Liver (tissue), 9 donors: ENCODE measurements around the gene FOXL2NB. TPM values are rescaled to one million over a fixed set of nuclear protein-coding genes. Genes with fewer than 3 reads are reported as not detected.

Experiments used
- DNase-seq: peaks from one replicate; pipeline ENCODE4 v3.0.0-alpha.2; 2017; ENCODE audit warnings: low spot score
- H3K27ac ChIP-seq, 2 donors: one replicate each; pipeline ENCODE4 v1.7.0; 2013; ENCODE audit warnings: inconsistent platforms in 2 of 2, low read length in 2 of 2, control low read depth in 1 of 2, low read depth in 1 of 2, mild to moderate bottlenecking in 1 of 2
- H3K27me3 ChIP-seq, 4 donors: one replicate each; pipeline versions ENCODE4 v1.6.1 to v1.7.0; 2013; ENCODE audit warnings: low read length in 3 of 4, inconsistent platforms in 1 of 4, mild to moderate bottlenecking in 1 of 4, moderate library complexity in 1 of 4; ENCODE audit not compliant: control insufficient read depth in 4 of 4, insufficient read depth in 4 of 4
- H3K36me3 ChIP-seq, 4 donors: one replicate each; pipeline versions ENCODE4 v1.6.1 to v1.7.0; 2013; ENCODE audit warnings: low read length in 3 of 4, mild to moderate bottlenecking in 3 of 4, low read depth in 1 of 4, moderate library complexity in 1 of 4; ENCODE audit not compliant: control insufficient read depth in 4 of 4, insufficient read depth in 3 of 4
- H3K4me1 ChIP-seq, 4 donors: one replicate each; pipeline versions ENCODE4 v1.6.1 to v1.7.0; 2013; ENCODE audit warnings: low read length in 3 of 4, mild to moderate bottlenecking in 3 of 4, moderate library complexity in 1 of 4; ENCODE audit not compliant: control insufficient read depth in 4 of 4, insufficient read depth in 4 of 4
- H3K4me3 ChIP-seq, 3 donors: one replicate each; pipeline versions ENCODE4 v1.6.1 to v1.7.0; 2013; ENCODE audit warnings: low read length in 3 of 3, control low read depth in 1 of 3, low read depth in 1 of 3, mild to moderate bottlenecking in 1 of 3
- H3K9ac ChIP-seq, 2 donors: one replicate each; pipeline ENCODE4 v1.7.0; 2013; ENCODE audit warnings: low read length in 2 of 2, mild to moderate bottlenecking in 2 of 2, moderate library complexity in 2 of 2, control low read depth in 1 of 2, low read depth in 1 of 2
- H3K9me3 ChIP-seq, 4 donors: one replicate each; pipeline versions ENCODE4 v1.6.1 to v1.7.0; 2013; ENCODE audit warnings: low read length in 3 of 4; ENCODE audit not compliant: control insufficient read depth in 4 of 4
- EGR1 ChIP-seq, 2 donors: IDR thresholded peaks; 2 replicates each; pipeline ENCODE4 v1.6.1; 2016 to 2018; ENCODE audit warnings: antibody characterized with exemption in 2 of 2, low read depth in 2 of 2
- FOXA1 ChIP-seq: IDR thresholded peaks from 2 replicates; pipeline ENCODE4 v1.6.1; 2016; ENCODE audit warnings: antibody characterized with exemption
- FOXA2 ChIP-seq: IDR thresholded peaks from 2 replicates; pipeline ENCODE4 v1.6.1; 2016; ENCODE audit warnings: antibody characterized with exemption
- GABPA ChIP-seq, 2 donors: IDR thresholded peaks in 1 of 2; conservative IDR thresholded peaks in 1 of 2; 2 replicates each; pipeline ENCODE4 v1.6.1; 2016; ENCODE audit warnings: antibody characterized with exemption in 2 of 2, mild to moderate bottlenecking in 1 of 2, moderate library complexity in 1 of 2
- HNF4A ChIP-seq, 2 donors: conservative IDR thresholded peaks; 2 replicates each; pipeline ENCODE4 v1.6.1; 2016; ENCODE audit warnings: antibody characterized with exemption in 2 of 2, mild to moderate bottlenecking in 2 of 2
- HNF4G ChIP-seq: IDR thresholded peaks from 2 replicates; pipeline ENCODE4 v1.6.1; 2016; ENCODE audit warnings: antibody characterized with exemption
- JUND ChIP-seq, 2 donors: IDR thresholded peaks; 2 replicates each; pipeline ENCODE4 v1.6.1; 2016; ENCODE audit warnings: antibody characterized with exemption in 2 of 2
- NR2F2 ChIP-seq: IDR thresholded peaks from 2 replicates; pipeline ENCODE4 v1.6.1; 2016; ENCODE audit warnings: antibody characterized with exemption
- RAD21 ChIP-seq, 2 donors: IDR thresholded peaks; 2 replicates each; pipeline ENCODE4 v1.6.1; 2016; ENCODE audit warnings: antibody characterized with exemption in 2 of 2, mild to moderate bottlenecking in 2 of 2
- RXRA ChIP-seq, 2 donors: IDR thresholded peaks; 2 replicates each; pipeline ENCODE4 v1.6.1; 2017 to 2018; ENCODE audit warnings: antibody characterized with exemption in 2 of 2, mild to moderate bottlenecking in 1 of 2
- SP1 ChIP-seq: IDR thresholded peaks from 2 replicates; pipeline ENCODE4 v1.6.1; 2018; ENCODE audit warnings: antibody characterized with exemption, mild to moderate bottlenecking
- TAF1 ChIP-seq: conservative IDR thresholded peaks from 2 replicates; pipeline ENCODE4 v1.6.1; 2016; ENCODE audit warnings: antibody characterized with exemption, mild to moderate bottlenecking
- YY1 ChIP-seq: IDR thresholded peaks from 2 replicates; pipeline ENCODE4 v1.6.1; 2016; ENCODE audit warnings: antibody characterized with exemption, mild to moderate bottlenecking
- WGBS: extraction: QIAGEN DNeasy Blood & Tissue Kit; methylation state at CpG from one replicate; pipeline ENCODE4 v1.1.7; 2013; 5-methylcytosine and 5-hydroxymethylcytosine counted together
- polyA plus RNA-seq, 2 donors: library from polyadenylated mRNA; stranded (reverse) in 1 of 2; unstranded in 1 of 2; fragments of 200-250 nt in 1 of 2; fragments of >200 nt in 1 of 2; fragmentation: Nextera tagmentation in 1 of 2; extraction: Ambion mirVana in 1 of 2; gene quantifications; one replicate each; pipeline versions ENCODE4 v1.2.1 to v1.2.3, GENCODE V29; 2013 to 2015
- total RNA-seq, 2 donors: library from RNA; depleted of rRNA; stranded (reverse); fragments of >200 nt; gene quantifications; one replicate each; pipeline ENCODE4 v1.2.3, GENCODE V29; 2014
- TF ChIP-seq, protein P1 (sequence below): IDR thresholded peaks from 2 replicates; pipeline ENCODE4 v1.6.1; 2016; ENCODE audit warnings: antibody characterized with exemption
- TF ChIP-seq, protein P2 (sequence below): IDR thresholded peaks from 2 replicates; pipeline ENCODE4 v1.6.1; 2016; ENCODE audit warnings: antibody characterized with exemption
- TF ChIP-seq, protein P3 (sequence below): fragments of 150-350 bp; IDR thresholded peaks from 2 replicates; pipeline ENCODE4 v1.5.1; 2017; ENCODE audit warnings: improper control_type of control experiment, low read depth, low read length; ENCODE audit not compliant: missing input control
- TF ChIP-seq, protein P4 (sequence below): IDR thresholded peaks from 2 replicates; pipeline ENCODE4 v1.6.1; 2016; ENCODE audit warnings: antibody characterized with exemption
- TF ChIP-seq, protein P5 (sequence below): IDR thresholded peaks from 2 replicates; pipeline ENCODE4 v1.6.1; 2016; ENCODE audit warnings: antibody characterized with exemption, mild to moderate bottlenecking
- donor health status: healthy.
- donor health status: healthy.
- donor health status: healthy.
- donor health status: healthy.
- donor health status: healthy.

Gene FOXL2NB
- total and polyA plus RNA-seq, 4 donors, result not detected

DNA sequence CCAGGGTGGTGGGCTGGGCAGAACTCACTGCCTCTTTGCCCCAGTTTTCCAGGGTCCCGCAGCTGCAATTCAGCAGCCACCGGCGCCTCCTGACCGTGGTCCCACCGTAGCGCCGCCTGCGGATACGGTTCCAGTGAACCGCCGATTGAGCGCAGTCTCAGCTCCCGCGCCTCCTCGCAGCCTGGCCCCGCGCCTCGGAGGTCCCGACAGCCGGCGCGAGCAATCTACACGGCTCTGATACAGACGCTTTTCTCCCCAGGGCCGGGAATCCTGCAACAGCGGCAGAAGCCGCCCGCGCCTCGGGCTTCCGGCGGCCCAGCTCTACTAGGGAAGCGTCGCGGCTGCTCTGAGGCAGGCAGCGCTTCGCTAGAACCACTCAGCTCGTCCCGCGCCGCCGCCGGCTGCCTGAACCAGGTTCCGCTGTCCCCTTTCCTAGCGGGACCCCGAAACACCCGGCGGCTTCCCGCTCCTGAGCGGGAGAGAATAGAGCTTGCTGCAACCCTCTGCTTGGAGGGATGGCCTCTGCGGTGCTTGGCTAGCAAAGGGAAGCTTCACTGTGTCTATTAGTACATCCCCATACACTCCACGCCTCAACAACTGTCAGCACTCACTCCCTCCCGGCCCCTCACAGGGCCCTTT is 3.1 kb downstream of the FOXL2NB start:
- TF ChIP-seq FOXA1 (no peak), TAF1 (no peak), GABPA (IDR thresholded peaks at IDR 0.05 in 1 of 2, conservative IDR thresholded peaks at IDR 0.05 in 1 of 2) (no peak), SP1 (no peak), JUND (IDR thresholded peaks at IDR 0.05) (no peak), FOXA2 (no peak), HNF4G (no peak)
- TF ChIP-seq, protein P1, sequence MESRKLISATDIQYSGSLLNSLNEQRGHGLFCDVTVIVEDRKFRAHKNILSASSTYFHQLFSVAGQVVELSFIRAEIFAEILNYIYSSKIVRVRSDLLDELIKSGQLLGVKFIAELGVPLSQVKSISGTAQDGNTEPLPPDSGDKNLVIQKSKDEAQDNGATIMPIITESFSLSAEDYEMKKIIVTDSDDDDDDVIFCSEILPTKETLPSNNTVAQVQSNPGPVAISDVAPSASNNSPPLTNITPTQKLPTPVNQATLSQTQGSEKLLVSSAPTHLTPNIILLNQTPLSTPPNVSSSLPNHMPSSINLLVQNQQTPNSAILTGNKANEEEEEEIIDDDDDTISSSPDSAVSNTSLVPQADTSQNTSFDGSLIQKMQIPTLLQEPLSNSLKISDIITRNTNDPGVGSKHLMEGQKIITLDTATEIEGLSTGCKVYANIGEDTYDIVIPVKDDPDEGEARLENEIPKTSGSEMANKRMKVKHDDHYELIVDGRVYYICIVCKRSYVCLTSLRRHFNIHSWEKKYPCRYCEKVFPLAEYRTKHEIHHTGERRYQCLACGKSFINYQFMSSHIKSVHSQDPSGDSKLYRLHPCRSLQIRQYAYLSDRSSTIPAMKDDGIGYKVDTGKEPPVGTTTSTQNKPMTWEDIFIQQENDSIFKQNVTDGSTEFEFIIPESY, result no peak
- TF ChIP-seq, protein P2, sequence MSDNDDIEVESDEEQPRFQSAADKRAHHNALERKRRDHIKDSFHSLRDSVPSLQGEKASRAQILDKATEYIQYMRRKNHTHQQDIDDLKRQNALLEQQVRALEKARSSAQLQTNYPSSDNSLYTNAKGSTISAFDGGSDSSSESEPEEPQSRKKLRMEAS, result no peak
- TF ChIP-seq, protein P3, sequence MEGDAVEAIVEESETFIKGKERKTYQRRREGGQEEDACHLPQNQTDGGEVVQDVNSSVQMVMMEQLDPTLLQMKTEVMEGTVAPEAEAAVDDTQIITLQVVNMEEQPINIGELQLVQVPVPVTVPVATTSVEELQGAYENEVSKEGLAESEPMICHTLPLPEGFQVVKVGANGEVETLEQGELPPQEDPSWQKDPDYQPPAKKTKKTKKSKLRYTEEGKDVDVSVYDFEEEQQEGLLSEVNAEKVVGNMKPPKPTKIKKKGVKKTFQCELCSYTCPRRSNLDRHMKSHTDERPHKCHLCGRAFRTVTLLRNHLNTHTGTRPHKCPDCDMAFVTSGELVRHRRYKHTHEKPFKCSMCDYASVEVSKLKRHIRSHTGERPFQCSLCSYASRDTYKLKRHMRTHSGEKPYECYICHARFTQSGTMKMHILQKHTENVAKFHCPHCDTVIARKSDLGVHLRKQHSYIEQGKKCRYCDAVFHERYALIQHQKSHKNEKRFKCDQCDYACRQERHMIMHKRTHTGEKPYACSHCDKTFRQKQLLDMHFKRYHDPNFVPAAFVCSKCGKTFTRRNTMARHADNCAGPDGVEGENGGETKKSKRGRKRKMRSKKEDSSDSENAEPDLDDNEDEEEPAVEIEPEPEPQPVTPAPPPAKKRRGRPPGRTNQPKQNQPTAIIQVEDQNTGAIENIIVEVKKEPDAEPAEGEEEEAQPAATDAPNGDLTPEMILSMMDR, result no peak
- TF ChIP-seq, protein P4, sequence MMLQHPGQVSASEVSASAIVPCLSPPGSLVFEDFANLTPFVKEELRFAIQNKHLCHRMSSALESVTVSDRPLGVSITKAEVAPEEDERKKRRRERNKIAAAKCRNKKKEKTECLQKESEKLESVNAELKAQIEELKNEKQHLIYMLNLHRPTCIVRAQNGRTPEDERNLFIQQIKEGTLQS, result no peak
- WGBS, result 4% methylated on average over 53 of the region's 53 CpGs
- Histone ChIP-seq H3K36me3 (no peaks in the 10 kb centered on the region), H3K27ac (no peak overlapping the region), H3K27me3 (peaks cover 11 to 24% (median 15%) of the 10 kb centered on the region in 4 donors), H3K9ac (no peak overlapping the region), H3K9me3 (no peaks in the 10 kb centered on the region), H3K4me1 (peaks cover 18 to 29% (median 24%) of the 10 kb centered on the region in 4 donors), H3K4me3 (peak overlapping the region in 1 of 3 donors; percentile 40)
- no peak for DNase-seq

DNA sequence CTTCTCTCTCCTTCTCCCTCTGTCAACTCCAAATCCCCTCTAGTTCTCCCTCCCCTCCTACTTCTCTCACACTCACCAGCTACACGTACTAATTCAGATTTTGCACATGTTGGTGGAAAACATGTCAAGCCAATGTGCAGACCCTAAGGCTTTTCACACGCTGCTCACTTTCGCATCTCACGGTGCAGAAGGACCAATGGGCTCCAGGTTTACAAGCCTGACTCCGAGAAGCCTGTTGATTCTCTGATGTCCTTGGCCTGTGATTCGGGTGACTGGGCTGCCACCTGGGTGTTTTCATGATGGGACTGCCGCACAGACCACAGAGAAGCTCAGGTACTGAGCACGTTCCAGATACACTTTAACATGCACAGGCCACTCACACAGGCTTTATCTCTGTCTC is 3.7 kb downstream of the FOXL2NB start:
- WGBS, result 86% methylated on average over 8 of the region's 8 CpGs
- Histone ChIP-seq H3K27me3 (peaks cover 11 to 24% (median 14%) of the 10 kb centered on the region in 4 donors), H3K9ac (no peak overlapping the region), H3K9me3 (no peaks in the 10 kb centered on the region), H3K4me3 (no peak overlapping the region), H3K27ac (no peak overlapping the region), H3K36me3 (no peaks in the 10 kb centered on the region), H3K4me1 (peaks cover 14 to 25% (median 20%) of the 10 kb centered on the region in 4 donors)
- DNase-seq, result no peak
- TF ChIP-seq, protein P5, sequence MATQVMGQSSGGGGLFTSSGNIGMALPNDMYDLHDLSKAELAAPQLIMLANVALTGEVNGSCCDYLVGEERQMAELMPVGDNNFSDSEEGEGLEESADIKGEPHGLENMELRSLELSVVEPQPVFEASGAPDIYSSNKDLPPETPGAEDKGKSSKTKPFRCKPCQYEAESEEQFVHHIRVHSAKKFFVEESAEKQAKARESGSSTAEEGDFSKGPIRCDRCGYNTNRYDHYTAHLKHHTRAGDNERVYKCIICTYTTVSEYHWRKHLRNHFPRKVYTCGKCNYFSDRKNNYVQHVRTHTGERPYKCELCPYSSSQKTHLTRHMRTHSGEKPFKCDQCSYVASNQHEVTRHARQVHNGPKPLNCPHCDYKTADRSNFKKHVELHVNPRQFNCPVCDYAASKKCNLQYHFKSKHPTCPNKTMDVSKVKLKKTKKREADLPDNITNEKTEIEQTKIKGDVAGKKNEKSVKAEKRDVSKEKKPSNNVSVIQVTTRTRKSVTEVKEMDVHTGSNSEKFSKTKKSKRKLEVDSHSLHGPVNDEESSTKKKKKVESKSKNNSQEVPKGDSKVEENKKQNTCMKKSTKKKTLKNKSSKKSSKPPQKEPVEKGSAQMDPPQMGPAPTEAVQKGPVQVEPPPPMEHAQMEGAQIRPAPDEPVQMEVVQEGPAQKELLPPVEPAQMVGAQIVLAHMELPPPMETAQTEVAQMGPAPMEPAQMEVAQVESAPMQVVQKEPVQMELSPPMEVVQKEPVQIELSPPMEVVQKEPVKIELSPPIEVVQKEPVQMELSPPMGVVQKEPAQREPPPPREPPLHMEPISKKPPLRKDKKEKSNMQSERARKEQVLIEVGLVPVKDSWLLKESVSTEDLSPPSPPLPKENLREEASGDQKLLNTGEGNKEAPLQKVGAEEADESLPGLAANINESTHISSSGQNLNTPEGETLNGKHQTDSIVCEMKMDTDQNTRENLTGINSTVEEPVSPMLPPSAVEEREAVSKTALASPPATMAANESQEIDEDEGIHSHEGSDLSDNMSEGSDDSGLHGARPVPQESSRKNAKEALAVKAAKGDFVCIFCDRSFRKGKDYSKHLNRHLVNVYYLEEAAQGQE, result no peak
- TF ChIP-seq, protein P1, result no peak
- TF ChIP-seq HNF4A (conservative IDR thresholded peaks at IDR 0.05) (no peak), HNF4G (no peak), FOXA1 (no peak), NR2F2 (no peak), RXRA (IDR thresholded peaks at IDR 0.05) (no peak), TAF1 (no peak), YY1 (no peak), GABPA (IDR thresholded peaks at IDR 0.05 in 1 of 2, conservative IDR thresholded peaks at IDR 0.05 in 1 of 2) (no peak), SP1 (no peak), EGR1 (IDR thresholded peaks at IDR 0.05; ENCODE audit: low read depth in 2 of 2) (no peak), JUND (IDR thresholded peaks at IDR 0.05) (no peak), RAD21 (IDR thresholded peaks at IDR 0.05) (no peak), FOXA2 (no peak)
- TF ChIP-seq, protein P2, result no peak
- TF ChIP-seq, protein P3, result no peak
